ENCODE results near the gene ARHGEF40.
"Not testable (repeated sequence)": the region's sequence is repeated elsewhere in the genome, so short reads cannot be mapped to it uniquely, and the experiment has no call there.

ARHGEF40 gene

DNA sequence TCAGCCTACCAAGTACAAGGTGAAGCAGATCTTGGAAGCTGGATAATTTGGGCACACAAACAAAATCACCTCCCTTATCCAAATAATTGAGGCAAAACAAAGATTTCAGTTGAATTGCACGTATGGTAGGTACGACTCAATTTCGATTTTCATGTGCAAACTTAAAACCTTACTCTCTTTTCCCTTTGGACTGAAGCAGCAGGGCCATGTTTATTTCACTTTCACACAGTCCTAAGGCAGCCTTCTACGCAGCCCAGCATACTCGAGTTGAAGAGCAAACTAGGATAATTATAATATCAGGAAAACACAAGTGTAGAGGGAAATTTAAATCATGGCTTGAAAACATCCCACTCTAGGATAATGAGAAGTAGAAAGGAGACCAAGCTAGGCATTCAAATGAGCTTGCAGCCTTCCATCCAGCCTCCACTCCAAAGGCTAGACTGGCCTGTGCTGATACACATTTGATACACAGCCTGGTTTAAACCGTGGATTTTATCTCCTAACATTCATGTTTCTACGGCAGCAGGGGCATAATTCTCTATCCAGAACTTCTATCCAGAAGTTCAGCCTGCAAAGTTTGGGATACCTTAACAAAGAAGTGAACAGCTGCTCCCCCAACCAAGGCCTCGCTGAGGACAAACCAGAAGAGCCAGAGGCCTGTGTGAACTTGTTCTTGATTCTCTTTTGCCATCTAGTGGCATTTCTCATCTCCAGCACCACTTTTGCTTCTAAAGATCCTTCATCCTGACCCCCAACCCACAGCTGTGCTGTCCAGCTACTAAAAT, 30.3 kb upstream of the ARHGEF40 start:
- no peak for DNase-seq (ENCODE audit: low read depth)

DNA sequence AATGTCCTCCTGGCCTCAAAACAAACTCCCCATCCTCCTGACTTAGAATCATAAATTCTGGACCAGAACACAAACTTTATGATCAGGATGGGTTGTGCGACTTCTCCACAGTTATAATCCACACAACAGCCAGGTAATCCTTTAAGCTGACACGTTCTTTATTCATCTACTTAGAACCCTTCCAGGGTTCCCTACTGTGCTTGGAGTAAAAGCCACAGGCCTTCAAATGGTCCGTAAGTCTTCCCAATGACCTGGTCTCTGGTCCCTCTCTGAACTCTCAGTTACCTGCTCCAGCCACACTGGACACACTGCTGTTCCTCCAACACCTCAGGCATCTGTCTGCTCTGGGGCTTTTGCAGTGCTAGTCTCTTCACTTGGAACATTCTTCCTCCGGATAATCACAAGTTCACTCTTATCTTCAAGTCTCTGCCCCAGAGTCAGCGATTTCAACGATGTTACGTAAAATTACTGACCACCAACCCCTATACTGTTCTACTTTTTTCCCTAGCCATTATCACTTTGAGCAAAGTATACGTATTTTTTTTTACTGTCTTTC, 29.7 kb upstream of the ARHGEF40 start:
- no peak for DNase-seq (ENCODE audit: low read depth)

DNA sequence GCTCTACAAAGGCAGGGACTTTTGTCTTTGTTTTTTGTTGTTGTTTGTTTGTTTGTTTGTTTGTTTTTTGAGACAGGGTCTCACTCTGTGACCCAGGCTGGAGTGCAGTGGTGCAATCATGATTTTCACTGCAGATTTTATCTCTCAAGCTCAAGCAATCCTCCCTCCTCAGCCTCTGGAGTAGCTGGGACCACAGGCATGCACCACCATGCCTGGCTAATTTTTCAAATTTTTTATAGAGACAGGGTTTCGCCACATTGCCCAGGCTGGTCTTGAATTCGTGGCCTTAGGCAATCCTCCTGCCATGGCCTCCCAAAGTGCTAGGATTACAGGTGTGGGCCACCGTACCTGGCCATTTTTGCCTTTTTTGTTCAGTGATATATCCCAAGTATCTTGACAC, 29.2 kb upstream of the ARHGEF40 start:
- not testable (repeated sequence) for DNase-seq (ENCODE audit: low read depth)

DNA sequence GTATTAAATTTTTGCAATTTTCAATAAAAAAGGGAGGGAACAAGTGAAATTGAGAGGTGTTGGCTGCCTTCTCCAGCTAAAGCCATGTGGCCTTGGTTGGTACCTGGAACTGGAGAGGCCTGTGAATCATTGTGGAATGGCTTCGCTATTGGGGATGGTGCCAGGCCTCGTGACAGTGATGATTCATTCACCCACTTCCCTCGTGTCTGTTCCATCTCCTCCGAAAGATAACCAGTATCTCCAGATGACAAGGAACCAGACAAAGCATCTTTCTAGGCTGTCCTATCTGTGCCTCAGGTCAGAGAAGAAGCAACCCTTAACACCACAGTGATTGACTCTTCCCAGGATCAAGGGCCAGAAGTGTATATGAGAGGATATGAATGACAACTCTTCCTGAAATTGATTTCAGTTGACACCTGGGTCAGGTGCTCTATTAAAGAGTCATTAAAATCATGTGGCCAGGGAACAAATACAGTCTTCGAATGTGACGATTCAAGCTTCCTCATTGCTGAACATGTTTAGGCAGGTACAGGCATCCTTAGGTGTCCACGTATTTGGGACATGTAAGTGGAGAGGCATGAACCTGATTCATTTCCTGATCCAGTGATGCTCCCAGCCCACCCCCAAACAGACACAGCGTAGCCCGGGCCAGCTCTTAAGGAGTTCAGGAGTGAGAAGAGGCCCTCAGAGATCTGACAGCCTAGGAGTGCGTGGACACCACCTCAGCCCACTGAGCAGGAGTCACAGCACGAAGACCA, 28.2 kb upstream of the ARHGEF40 start, which contains the start of gene RNASE7:
TSS of gene RNASE7 (plus strand) at position 687 of the 758 bp plus-strand sequence. CDS start 631 bp downstream, outside the sequence.
- DNase-seq (ENCODE audit: low read depth): no peak

DNA sequence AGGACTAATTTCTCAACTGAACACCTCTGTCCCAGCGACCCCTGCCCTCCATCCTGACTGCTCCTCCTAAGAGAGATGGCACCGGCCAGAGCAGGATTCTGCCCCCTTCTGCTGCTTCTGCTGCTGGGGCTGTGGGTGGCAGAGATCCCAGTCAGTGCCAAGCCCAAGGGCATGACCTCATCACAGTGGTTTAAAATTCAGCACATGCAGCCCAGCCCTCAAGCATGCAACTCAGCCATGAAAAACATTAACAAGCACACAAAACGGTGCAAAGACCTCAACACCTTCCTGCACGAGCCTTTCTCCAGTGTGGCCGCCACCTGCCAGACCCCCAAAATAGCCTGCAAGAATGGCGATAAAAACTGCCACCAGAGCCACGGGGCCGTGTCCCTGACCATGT, 27.2 kb upstream of the ARHGEF40 start:
- DNase-seq (ENCODE audit: low read depth): no peak

DNA sequence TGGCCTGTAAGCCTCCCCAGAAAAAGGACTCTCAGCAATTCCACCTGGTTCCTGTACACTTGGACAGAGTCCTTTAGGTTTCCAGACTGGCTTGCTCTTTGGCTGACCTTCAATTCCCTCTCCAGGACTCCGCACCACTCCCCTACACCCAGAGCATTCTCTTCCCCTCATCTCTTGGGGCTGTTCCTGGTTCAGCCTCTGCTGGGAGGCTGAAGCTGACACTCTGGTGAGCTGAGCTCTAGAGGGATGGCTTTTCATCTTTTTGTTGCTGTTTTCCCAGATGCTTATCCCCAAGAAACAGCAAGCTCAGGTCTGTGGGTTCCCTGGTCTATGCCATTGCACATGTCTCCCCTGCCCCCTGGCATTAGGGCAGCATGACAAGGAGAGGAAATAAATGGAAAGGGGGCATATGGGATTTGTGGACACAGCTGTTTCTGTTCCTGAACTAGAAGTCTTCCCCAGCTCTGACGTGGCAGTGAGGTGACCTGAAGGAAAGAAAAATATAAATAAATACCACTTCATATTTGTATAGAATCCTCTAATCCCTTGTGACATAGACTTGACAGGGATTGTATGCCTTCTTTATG, 26.6 kb upstream of the ARHGEF40 start:
- no peak for DNase-seq (ENCODE audit: low read depth)

DNA sequence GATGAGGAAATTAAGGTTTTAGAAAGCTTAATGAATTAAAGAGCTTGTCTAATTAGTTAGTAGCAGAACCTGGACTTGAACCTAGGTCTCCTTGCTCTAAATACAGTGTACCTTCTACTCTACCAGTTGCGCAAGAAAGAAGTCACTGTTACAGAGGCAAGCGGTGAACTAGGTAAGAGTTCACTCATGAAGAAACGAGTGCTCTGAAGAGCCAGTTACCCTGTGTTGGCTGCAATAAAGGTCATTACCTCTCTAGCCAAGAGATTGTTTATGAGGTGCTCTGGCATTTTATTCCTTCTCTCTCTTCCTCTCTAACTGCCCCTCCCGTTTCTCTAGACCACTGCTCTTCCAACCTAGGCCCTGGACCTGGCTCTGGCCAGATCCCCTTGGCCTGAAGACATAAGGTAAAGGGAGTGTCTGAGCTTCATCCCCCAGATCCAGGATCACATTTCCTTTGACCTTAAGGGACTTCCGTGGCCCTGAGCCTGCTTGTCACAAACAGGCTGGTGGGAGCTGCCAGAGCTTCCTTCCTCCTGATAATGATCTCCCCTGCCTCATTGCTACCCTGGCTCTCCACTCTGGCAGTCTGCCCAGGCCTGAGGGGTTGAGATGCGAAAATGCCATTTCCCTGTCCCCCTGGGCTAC, 26.0 kb upstream of the ARHGEF40 start:
- DNase-seq (ENCODE audit: low read depth): no peak

DNA sequence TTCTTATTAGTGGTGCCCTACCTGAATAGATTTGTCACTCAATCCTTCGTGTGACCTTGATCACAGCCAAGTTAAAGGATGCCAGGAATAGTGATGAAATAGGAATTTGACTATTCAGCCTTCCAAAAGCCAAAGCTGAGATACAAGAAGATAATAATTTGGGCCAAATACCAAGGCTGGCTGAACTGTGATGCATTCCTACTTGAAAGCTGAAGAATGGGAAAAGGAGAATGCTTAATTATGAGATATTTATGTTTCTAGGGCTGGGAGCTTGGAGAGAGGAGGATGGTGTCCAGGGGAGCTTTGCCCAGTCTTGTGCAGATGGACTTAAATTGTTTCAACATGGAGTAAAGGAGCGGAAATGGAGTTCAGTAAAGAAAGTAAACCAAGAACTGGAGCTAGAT, 22.7 kb upstream of the ARHGEF40 start:
- no peak for DNase-seq (ENCODE audit: low read depth)

DNA sequence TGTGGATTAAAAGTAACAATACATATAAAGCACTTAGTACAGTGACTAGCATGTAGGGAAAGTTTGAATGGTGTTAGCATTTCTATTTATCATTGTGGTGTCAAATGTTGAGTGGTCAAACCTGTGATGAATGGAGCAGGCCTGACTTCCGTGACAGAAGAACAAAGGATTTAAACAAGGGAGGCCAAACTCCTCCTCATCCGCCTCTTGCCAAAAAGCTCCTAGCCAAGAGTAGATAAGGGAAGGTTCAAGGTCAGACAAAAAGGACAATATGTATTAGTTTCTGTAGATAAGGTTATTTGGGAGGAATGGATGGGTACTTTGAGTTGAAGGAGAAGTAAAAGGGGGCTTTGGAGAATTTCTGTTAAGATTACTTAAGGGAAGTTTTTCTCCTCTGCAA, 21.5 kb upstream of the ARHGEF40 start:
- no peak for DNase-seq (ENCODE audit: low read depth)

DNA sequence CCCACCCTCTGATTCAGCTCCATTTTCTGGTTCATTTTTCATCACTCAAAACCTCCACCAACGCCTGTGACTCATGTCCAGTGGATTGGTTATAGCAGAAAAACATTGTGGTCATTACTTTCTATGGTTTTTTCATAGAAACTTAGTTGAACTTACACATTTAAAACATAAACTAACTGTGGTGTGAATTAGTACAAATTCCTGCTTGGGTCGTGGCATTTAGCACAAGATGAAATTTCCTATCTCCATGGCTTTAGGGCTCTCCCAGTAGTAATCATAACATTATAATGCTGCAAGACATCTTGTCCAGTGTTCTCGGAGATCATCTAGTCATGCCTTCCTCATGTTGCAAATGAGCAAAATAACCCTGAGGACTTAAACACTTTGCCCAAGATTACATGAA, 20.8 kb upstream of the ARHGEF40 start:
- no peak for DNase-seq (ENCODE audit: low read depth)

DNA sequence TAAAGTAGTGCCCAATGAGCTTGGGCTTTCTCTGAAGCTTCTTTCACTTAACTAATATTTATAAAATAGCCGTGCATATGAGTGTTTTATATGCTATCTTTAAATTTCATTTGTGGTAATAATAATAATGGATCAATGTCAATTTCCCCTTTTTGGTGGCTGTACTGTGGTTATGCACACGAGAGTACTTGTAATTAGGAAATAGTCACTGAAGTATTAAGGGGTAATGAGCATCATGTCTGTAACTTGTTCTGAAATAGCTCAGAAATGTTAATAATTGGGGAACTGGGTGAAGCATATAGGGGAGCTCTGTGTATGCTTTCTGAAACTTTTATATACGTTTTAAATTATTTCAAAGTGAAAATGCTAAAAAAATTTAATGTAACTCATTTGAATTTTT, 19.5 kb upstream of the ARHGEF40 start:
- no peak for DNase-seq (ENCODE audit: low read depth)

DNA sequence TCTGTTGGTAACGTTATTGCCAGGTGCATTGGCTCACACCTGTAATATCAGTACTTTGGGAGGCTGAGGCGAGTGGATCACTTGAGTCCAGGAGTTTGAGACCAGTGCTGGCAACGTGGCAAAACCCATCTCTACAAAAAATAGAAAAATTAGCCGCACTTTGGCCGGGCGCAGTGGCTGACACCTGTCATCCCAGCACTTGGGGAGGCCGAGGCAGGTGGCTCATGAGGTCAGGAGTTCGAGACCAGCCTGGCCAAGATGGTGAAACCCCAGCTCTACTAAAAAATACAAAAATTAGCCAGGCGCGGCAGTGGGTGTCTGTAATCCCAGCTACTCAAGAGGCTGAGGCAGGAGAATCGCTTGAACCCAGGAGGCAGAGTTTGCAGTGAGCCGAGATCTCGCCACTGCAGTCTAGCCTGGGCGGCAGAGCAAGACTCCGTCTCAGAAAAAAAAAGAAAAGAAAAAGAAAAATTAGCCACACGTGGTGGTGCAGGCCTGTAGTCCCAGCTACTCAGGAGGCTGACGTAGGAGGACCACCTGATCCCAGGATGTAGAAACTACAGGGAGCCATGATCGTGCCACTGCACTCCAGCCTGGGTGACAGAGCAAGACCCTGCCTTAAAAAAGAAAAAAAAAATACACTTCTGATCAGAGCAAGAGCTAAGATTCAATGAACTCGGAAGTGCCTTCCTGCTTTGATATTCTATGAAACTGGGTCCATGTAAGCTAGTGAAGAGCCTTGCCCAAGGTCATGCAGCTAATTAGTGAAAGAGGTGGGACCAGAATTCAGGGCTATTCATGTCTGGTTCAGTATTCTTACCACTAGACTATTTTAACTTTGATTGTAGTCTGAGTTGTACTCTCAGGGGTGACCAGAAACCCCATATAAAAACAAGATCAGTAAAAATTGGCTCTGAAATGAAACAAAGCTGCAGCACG, 16.7 kb upstream of the ARHGEF40 start:
- no peak for DNase-seq (ENCODE audit: low read depth)

DNA sequence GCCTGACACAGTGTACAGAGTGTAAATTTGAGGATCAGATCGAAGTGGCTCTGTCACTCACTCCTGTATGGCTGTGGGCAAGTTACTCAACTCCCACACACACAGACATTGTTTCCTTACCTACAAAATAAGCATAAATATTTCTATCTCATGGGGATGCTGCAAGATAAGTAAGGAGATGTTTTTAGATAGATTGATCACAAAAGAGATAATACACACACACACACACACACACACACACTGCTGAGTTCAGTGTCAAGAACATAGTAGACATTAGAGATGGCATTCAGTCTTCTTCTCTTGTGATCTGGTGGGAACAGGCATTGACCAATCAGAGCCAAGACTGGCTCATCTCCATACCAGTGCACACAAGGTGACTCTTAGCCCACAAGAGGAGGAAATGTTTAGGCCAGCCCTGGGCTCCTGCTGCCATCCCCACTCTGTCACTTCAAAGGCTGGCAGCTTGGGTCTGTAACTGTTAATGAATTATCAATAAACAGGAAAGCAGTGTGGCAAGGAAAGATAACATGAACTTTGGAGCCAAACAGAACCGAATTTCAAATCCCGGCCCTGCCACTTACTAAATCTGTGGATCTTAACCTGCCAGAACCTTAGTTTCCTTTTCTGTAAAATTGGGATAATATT, 15.9 kb upstream of the ARHGEF40 start:
- no peak for DNase-seq (ENCODE audit: low read depth)

DNA sequence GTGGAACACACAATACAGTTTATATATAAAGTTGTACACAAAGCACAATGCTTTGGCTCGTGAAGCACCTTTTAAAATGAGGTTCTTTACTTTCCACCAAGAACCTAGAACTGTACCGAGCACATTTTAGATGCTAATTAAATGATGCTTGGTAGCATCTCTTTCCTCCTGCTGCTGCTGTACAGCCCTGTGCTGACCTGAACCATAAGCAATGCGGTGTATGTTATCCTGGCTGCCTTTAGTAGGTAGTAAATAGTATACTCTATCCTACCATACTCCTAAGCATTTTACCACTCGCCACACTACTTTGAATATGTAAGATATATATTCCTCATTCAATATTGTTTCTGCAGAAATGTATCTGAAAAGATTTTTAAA, 15.3 kb upstream of the ARHGEF40 start:
- DNase-seq (ENCODE audit: low read depth): no peak

DNA sequence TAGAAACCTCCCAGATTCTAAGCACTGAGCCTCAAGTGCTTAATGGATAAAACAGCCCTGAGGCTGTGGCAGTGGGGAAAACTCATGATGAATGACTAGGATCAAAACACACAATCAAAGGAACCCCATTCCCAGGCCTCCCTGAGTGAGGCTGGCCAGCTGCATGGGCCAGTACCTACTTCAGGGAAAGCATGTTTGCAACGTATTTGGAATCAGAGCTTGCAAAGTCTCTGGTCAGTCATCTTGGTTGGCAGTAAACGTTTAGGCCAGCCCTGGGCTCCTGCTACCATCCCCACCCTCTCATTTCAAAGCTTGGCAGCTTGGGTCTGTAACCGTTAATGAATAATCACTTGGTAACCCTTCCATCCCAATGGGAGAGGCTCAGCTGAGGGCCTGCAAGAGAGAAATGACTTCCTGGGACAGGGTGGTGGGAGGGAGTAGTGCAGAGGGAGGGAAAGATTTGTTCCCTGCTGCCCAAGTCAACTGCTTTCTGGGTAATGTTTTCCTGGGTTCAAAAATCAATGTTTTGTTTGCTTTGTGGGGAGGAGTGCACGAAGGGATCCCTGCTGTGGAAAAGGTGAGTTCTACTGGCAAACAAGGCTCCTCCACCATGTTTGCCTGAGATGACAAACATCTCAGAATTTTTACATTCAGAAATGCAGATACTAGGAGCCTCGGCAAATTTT, 14.5 kb upstream of the ARHGEF40 start:
- no peak for DNase-seq (ENCODE audit: low read depth)

DNA sequence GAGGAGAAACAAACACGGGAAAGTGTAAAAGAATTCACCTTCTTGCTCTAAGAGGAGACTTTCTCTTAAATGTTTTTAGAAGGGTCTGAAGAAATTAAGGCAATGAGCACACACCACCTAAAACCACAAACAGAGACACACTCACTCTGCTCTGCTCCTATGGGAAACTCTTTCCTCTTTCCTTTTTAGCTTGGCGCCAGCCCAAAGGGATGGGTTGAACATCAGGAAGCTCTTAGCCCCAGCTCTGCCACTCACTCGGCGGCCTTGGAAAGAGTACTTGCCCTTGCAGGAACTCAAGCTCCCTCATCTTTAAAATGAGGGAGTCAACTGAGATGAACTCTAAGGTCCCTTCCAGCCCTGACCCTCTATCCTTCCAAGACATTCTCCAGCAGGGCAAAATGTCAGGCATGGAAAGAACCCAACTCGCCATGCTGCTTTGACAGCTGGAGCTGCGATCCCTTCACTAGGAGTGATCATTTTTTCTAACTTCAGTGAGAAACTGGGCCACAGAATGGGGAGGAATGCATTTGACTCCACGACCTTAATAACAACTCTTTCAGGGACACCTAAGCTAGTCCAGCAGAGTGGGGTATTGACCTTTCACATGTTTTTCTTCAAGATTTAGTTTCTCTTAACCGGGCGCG, 13.5 kb upstream of the ARHGEF40 start:
- DNase-seq (ENCODE audit: low read depth): no peak

DNA sequence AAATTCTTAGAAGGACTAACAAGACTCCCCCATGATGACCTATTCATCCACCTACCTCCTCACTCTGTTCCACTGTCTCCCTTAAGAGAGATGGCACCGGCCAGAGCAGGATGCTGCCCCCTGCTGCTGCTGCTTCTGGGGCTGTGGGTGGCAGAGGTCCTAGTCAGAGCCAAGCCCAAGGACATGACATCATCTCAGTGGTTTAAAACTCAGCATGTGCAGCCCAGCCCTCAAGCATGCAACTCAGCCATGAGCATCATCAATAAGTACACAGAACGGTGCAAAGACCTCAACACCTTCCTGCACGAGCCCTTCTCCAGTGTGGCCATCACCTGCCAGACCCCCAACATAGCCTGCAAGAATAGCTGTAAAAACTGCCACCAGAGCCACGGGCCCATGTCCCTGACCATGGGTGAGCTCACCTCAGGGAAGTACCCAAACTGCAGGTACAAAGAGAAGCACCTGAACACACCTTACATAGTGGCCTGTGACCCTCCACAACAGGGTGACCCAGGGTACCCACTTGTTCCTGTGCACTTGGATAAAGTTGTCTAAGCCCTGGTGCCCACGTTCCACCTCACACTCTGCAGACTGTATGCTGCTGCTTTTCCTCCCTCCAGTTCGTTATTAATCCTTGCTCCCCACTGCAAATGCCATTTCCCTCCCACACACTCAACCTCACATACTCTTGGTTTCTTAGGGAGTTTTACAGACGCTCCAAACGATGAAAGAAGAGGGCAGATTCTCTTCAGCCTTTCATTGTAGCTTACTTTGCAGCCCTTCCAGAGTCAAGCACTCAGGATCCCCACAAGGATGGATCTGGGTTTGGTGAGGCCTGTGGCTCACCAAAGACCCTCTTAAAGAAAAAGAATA, 12.1 kb upstream of the ARHGEF40 start, which contains the start of gene RNASE8:
TSS of gene RNASE8 (plus strand) at position 20 of the 873 bp plus-strand sequence. CDS start at position 91, 71 bp downstream.
- no peak for DNase-seq (ENCODE audit: low read depth)

DNA sequence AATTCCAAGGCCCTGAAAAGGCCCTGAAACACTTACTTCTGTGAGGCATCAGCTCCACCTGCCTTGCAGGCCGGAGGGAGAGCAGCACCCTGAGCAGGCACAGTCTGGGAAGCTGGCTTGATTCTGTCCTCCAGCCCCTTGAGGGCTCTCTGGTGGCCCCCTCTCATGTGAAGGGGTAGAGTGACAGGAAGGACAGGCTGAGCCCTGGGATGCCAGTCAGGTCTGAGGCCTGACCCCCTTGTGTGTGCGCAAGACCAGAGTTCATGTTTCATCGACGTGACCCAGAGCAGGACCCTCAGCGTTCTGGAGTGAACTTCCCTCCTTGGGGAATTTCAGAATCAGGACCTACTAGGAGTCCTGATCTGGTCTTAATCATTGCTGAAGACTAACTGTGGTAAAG, 11.2 kb upstream of the ARHGEF40 start:
- DNase-seq (ENCODE audit: low read depth): no peak

Measured in activated T-cell treated with anti-CD3 and anti-CD28 coated beads for 24 hours (primary cell).